GM19099 (cell line): ENCODE measurements around the gene WFIKKN2.

Experiments
- POLR2A ChIP-seq: IDR thresholded peaks from 3 replicates; pipeline ENCODE4 v1.6.1; 2011; ENCODE audit warnings: low read depth; ENCODE audit not compliant: insufficient read length; ENCODE audit errors: extremely low read depth

The WFIKKN2 gene

GRCh38 chr17:50839591-50840310 lies 4.4 kb downstream of the WFIKKN2 start:
- TF ChIP-seq POLR2A: no peak

- TF ChIP-seq POLR2A: no peak
Measured at GRCh38 chr17:50840311-50840851, 5.0 kb downstream of the WFIKKN2 start.

- TF ChIP-seq POLR2A: no peak
Measured at GRCh38 chr17:50841277-50841948, 6.0 kb downstream of the WFIKKN2 start.

- no peak for TF ChIP-seq POLR2A
Measured at GRCh38 chr17:50841949-50842354, 6.6 kb downstream of the WFIKKN2 start.

- no peak for TF ChIP-seq POLR2A
Measured at GRCh38 chr17:50842506-50843149, 7.2 kb downstream of the WFIKKN2 start.

GRCh38 chr17:50843150-50843905 lies 7.9 kb downstream of the WFIKKN2 start:
- TF ChIP-seq POLR2A: no peak

- no peak for TF ChIP-seq POLR2A
Measured at GRCh38 chr17:50844117-50844700, 8.8 kb downstream of the WFIKKN2 start.

GRCh38 chr17:50845240-50846147 lies 10.1 kb downstream of the WFIKKN2 start:
- TF ChIP-seq POLR2A: no peak

GRCh38 chr17:50847566-50847965 lies 12.2 kb downstream of the WFIKKN2 start:
- no peak for TF ChIP-seq POLR2A

- no peak for TF ChIP-seq POLR2A
Measured at GRCh38 chr17:50848039-50848438, 12.7 kb downstream of the WFIKKN2 start.

- TF ChIP-seq POLR2A: no peak
Measured at GRCh38 chr17:50848711-50849110, 13.3 kb downstream of the WFIKKN2 start.

- TF ChIP-seq POLR2A: no peak
Measured at GRCh38 chr17:50850640-50851039, 15.3 kb downstream of the WFIKKN2 start.

- no peak for TF ChIP-seq POLR2A
Measured at GRCh38 chr17:50853015-50853615, 17.7 kb downstream of the WFIKKN2 start.
